ENCODE data around the gene ENSA.
"Not testable (repeated sequence)": the region's sequence is repeated elsewhere in the genome, so short reads cannot be mapped to it uniquely, and the experiment has no call there.

Gene ENSA

GRCh38 chr1:150660584-150660983 is 31.2 kb upstream of the ENSA start:
- TF ChIP-seq CTCF (IDR thresholded peaks at IDR 0.05; ENCODE audit: low read depth, low read length, missing control alignments), result no peak
- no peak for DNase-seq (ENCODE audit: low read depth)
- in situ Hi-C loops (cut with HindIII; ENCODE audit: low sequenced_read_pairs), result no loop called here
- H3K4me3 ChIP-seq (ENCODE audit: low read depth, low read length), result no peak overlapping the region

GRCh38 chr1:150657064-150657463 is 27.7 kb upstream of the ENSA start:
- DNase-seq (ENCODE audit: low read depth); H3K4me3 ChIP-seq (ENCODE audit: low read depth, low read length); in situ Hi-C loops (cut with HindIII; ENCODE audit: low sequenced_read_pairs): not testable (repeated sequence)

GRCh38 chr1:150654635-150655034 is 25.2 kb upstream of the ENSA start:
- H3K4me3 ChIP-seq (ENCODE audit: low read depth, low read length); in situ Hi-C loops (cut with HindIII; ENCODE audit: low sequenced_read_pairs); DNase-seq (ENCODE audit: low read depth): not testable (repeated sequence)

GRCh38 chr1:150650193-150650592 is 20.8 kb upstream of the ENSA start:
- no peak for TF ChIP-seq CTCF (IDR thresholded peaks at IDR 0.05; ENCODE audit: low read depth, low read length, missing control alignments)
- H3K4me3 ChIP-seq (ENCODE audit: low read depth, low read length), result no peak overlapping the region
- DNase-seq (ENCODE audit: low read depth), result no peak
- in situ Hi-C loops (cut with HindIII; ENCODE audit: low sequenced_read_pairs), result no loop called here

GRCh38 chr1:150649441-150650075 is 20.1 kb upstream of the ENSA start:
- in situ Hi-C loops (cut with HindIII; ENCODE audit: low sequenced_read_pairs), result no loop called here
- no peak for DNase-seq (ENCODE audit: low read depth)
- H3K4me3 ChIP-seq (ENCODE audit: low read depth, low read length), result no peak overlapping the region
- TF ChIP-seq CTCF (IDR thresholded peaks at IDR 0.05; ENCODE audit: low read depth, low read length, missing control alignments), result no peak

GRCh38 chr1:150642296-150642695 is 12.9 kb upstream of the ENSA start:
- no peak for TF ChIP-seq CTCF (IDR thresholded peaks at IDR 0.05; ENCODE audit: low read depth, low read length, missing control alignments)
- DNase-seq (ENCODE audit: low read depth), result no peak
- in situ Hi-C loops (cut with HindIII; ENCODE audit: low sequenced_read_pairs), result no loop called here
- H3K4me3 ChIP-seq (ENCODE audit: low read depth, low read length), result no peak overlapping the region

GRCh38 chr1:150641126-150641815 is 11.9 kb upstream of the ENSA start:
- DNase-seq (ENCODE audit: low read depth); in situ Hi-C loops (cut with HindIII; ENCODE audit: low sequenced_read_pairs); H3K4me3 ChIP-seq (ENCODE audit: low read depth, low read length): not testable (repeated sequence)

GRCh38 chr1:150638430-150638829 is 9.0 kb upstream of the ENSA start:
- not testable (repeated sequence) for DNase-seq (ENCODE audit: low read depth)

GRCh38 chr1:150634839-150635622 is 5.6 kb upstream of the ENSA start:
- H3K4me3 ChIP-seq (ENCODE audit: low read depth, low read length); in situ Hi-C loops (cut with HindIII; ENCODE audit: low sequenced_read_pairs); DNase-seq (ENCODE audit: low read depth): not testable (repeated sequence)

More at GRCh38 chr1:150638430-150638829, 9.0 kb upstream of the ENSA start:
- in situ Hi-C loops (cut with HindIII; ENCODE audit: low sequenced_read_pairs); H3K4me3 ChIP-seq (ENCODE audit: low read depth, low read length): not testable (repeated sequence)
